22Rv1 (cell line): ENCODE results near the gene POU2F1.
"Not testable (repeated sequence)": the region's sequence is repeated elsewhere in the genome, so short reads cannot be mapped to it uniquely, and the experiment has no call there.

Experiments used
- ZFX ChIP-seq: fragments of 450-650 bp; IDR thresholded peaks from 2 replicates; pipeline ENCODE4 v1.6.1; 2017; ENCODE audit warnings: antibody characterized with exemption, borderline replicate concordance
- TF ChIP-seq, protein P1 (sequence below): fragments of 450-650 bp; IDR thresholded peaks from 2 replicates; pipeline ENCODE4 v1.5.1; 2017; ENCODE audit warnings: mild to moderate bottlenecking

DNA sequence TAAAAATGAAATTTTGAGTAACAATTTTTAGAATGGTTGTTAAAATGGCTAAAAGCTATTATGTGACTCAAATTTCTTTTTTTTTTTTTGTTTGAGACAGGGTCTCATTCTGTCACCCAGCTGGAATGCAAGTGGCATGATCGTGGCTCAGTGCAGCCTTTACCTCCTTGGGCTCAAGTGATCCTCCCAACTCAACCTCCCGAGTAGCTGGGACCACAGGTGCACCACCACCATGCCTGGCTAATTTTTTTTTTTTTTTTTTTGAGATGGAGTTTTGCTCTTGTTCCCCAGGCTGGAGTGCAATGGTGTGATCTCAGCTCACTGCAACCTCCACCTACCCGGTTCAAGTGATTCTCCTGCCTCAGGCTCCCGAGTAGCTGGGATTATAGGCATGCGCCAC, 24.5 kb downstream of the POU2F1 start:
- TF ChIP-seq, protein P1, sequence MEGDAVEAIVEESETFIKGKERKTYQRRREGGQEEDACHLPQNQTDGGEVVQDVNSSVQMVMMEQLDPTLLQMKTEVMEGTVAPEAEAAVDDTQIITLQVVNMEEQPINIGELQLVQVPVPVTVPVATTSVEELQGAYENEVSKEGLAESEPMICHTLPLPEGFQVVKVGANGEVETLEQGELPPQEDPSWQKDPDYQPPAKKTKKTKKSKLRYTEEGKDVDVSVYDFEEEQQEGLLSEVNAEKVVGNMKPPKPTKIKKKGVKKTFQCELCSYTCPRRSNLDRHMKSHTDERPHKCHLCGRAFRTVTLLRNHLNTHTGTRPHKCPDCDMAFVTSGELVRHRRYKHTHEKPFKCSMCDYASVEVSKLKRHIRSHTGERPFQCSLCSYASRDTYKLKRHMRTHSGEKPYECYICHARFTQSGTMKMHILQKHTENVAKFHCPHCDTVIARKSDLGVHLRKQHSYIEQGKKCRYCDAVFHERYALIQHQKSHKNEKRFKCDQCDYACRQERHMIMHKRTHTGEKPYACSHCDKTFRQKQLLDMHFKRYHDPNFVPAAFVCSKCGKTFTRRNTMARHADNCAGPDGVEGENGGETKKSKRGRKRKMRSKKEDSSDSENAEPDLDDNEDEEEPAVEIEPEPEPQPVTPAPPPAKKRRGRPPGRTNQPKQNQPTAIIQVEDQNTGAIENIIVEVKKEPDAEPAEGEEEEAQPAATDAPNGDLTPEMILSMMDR, result not testable (repeated sequence)
- TF ChIP-seq ZFX, result not testable (repeated sequence)
